Fibroblast of pulmonary artery (primary cell): ENCODE results near the gene MXD4.

ENCODE experiments used
- DNase-seq: peaks from one replicate; pipeline ENCODE4 v3.0.0-alpha.2; 2010; ENCODE audit warnings: low read depth
- H3K4me3 ChIP-seq: replicated peaks from 2 replicates; pipeline ENCODE4 v1.5.1; 2011; ENCODE audit warnings: low read depth, mild to moderate bottlenecking, control low read depth, low read length, moderate library complexity
- TF ChIP-seq, protein P1 (sequence below): IDR thresholded peaks from 2 replicates; pipeline ENCODE4 v1.5.1; 2011; ENCODE audit warnings: mild to moderate bottlenecking, control low read depth, low read length, inconsistent platforms; ENCODE audit errors: missing control alignments

The MXD4 gene

DNA sequence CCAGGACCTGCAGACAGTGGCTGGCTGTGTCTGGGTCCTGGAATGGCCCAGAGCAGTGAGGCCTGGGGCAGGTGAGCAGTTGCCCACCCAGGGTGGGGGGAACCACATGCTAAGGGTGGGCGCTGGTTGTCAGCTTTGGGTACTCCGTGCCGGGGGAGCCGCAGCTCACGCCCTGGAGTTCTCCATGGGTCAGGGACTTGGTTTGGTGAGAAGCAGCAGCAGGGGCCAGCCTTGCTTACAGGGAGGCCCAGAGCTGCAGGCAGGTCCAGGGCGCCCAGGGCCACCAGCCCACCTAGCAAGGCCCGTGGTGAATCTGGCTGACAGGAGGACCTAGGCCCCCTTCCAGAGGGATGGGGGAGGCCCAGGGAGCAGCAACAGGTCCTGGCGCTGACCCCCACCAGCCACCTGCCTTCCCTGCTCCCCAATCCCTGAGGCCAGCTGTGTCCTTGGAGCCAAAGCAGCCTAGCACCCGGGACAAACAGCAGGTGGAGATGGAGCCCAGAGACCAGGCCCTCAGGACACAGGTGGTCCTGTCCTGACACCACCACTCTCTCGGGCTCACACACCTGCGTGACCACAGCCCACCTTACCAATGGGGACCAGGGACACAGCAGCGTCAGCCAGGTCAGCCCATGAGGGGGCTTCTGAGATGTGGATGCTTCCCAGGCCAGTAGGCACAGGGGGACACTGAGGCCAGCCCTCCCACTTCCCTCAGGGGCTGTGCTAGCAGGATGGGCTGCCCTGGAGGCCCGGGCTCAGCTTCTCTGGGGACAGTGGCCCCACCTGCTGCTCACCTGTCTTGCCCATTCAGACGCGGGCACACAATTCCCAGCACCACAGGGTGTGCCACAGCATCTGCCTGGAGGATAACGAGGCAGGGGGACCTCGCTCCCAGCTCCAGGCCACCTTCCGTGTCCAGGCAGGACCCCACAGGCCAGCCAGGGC lies 3.5 kb downstream of the MXD4 start:
- TF ChIP-seq, protein P1, sequence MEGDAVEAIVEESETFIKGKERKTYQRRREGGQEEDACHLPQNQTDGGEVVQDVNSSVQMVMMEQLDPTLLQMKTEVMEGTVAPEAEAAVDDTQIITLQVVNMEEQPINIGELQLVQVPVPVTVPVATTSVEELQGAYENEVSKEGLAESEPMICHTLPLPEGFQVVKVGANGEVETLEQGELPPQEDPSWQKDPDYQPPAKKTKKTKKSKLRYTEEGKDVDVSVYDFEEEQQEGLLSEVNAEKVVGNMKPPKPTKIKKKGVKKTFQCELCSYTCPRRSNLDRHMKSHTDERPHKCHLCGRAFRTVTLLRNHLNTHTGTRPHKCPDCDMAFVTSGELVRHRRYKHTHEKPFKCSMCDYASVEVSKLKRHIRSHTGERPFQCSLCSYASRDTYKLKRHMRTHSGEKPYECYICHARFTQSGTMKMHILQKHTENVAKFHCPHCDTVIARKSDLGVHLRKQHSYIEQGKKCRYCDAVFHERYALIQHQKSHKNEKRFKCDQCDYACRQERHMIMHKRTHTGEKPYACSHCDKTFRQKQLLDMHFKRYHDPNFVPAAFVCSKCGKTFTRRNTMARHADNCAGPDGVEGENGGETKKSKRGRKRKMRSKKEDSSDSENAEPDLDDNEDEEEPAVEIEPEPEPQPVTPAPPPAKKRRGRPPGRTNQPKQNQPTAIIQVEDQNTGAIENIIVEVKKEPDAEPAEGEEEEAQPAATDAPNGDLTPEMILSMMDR, result no peak
- H3K4me3 ChIP-seq, result no peak overlapping the region

DNA sequence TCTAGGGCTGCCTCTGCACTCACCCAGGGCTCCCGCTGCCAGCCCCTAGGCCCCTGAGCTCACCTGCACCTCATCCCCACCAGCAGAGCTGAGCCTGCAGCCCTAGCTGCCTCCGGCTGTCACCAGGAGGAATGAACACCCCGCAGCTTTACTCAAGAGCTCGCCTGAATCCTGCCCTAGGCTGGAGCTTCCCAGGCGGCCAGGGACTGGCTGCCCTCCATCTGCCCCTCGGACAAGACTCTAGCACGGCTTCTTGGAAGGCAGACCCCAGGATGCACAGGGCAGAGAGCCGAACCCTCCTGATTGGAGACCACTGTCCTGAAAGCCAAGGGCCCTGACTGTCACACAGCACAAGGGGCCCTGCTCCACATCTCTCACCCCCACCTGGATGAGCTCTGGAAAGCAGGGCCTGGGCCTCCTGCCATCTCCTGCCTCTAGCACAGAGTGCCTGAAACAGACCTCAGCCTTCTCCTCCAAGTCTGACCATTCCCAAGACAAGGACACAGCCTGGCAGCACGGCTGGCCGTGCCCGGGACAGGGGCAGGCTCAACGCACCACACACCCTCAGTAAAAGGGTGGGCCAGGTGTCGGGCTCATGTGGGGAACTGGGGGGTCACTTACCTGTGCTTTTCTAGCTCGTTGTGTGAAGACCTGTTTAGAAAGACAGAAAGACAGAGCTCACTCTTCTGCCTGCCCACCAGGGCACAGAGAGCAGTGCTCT lies 4.4 kb downstream of the MXD4 start:
- TF ChIP-seq, protein P1, result no peak
- peak overlapping the region; percentile 5 for H3K4me3 ChIP-seq
- DNase-seq, result no peak

More for the DNA sequence above, 3.5 kb downstream of the MXD4 start:
- no peak for DNase-seq

DNA sequence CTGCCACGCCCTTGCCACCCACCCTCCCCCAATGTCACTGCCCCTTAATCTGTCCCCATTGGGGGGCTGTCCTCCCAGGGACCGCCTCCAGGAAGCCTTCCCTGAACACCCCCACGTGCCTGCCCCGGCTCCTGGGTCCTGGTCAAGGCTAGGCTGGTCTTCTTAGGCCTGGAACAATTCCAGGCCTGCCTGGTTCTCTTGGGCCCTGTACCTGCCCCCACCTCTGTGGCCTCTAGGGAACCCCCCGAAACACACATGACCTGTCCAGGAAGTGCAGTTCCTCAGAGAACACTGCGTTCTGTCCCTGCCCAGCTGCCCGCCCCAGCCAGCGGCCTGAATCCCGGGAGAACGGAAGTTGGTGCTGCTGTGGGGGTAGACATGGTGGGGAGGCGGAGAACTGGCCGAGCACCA lies 5.1 kb downstream of the MXD4 start:
- TF ChIP-seq, protein P1, result no peak
- no peak overlapping the region for H3K4me3 ChIP-seq
- DNase-seq, result peak; percentile 35

DNA sequence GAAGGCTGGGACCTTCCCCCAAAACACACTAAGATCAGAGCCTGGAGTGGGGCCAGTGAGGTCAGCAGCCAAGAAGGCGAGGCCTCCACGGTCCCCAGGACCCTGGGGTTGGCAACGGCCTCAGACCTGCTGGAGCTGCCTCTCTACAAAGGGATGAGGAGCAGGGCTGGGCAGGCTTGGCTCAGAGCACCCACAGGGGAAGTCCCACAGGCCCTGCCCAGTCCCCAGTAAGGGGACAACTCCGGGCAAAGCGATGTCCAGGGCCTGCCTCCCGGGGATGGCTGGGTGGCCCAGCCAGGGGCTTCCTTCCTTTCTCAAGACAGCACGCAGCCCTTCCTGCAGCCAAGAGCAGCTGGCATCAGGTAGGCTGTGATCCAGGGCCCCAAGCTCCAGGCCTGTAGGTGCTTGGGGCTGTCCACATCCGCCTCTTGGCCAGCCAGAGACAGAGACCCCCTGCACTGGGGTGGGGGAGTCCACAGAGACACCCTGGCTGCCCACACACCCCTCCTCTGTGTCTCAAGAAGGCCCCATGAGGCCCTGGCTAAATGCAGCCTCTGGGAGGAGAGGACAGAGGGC lies 5.7 kb downstream of the MXD4 start:
- H3K4me3 ChIP-seq, result no peak overlapping the region
- TF ChIP-seq, protein P1, result no peak
- peak; percentile 26 for DNase-seq

DNA sequence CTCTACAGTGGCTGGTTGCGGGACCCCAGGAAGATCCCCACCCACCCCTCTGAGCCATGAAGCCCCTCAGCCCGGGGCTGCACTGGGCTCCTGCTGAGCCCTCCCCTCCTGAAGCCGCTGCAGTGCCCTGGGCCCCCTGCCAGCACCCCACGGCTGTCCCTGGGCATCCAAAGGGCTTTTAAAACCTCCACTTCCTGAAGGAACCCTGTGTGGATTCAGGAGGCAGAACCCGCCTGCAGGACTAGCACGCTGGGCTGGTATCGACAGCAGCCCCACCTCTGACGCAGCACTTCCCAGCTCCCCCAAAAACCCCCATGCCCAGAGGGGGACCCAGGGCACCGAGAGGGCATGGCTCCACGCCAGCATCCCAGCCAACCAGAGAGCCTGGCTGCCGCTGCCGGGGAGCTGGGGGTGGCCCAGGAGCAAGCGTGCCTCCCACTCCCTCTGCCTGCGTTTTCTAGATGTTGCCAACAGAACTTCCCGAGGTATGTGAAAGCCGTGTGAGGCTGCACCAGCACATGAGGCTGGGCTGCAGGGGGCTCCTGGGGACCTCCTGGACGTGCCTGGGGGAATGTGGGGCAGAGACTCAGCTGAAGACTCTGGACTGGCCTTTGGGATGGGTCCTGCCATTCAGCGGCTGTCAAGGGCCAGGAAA lies 6.3 kb downstream of the MXD4 start:
- no peak overlapping the region for H3K4me3 ChIP-seq
- TF ChIP-seq, protein P1, result no peak
- DNase-seq, result peak; percentile 70

DNA sequence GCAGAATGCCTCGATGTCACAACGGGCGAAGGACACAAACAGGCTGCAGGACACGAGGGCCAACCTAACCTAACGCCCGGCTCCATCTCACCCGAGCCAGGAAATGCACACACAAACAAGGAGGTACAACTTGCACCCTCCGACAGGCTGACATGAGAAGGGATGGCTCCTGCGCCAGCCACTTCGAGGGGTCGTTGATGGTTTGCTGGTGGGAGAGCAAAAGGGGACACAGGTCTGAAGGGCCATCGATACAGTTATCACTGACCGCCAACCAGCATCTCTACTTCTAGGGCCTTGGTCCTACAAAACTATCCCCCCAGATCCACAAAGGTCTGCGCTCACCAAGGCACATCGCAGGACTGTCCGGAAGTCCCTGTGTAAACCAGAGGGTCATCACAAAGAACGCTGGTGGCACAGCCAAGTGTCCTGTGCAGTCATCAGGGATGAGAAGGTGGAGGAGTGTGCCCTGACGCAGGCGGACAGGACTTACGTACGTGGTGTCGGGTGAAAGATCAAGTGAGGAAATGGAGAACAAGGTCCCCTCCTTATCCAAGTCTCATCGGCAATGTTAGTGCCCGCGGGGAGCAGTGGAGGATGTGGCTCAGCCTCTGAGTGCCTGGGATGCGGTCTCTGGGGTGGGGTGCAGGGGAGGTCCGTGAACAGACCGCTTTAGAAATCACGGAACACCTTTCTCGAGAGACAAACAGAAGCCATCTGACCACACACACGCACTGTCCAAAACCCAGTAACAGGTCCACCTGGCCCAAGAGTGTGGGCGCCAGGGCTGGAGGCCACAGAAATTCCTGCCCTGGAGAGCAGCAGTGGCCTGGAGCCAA lies 7.0 kb downstream of the MXD4 start:
- TF ChIP-seq, protein P1, result no peak
- DNase-seq, result no peak
- no peak overlapping the region for H3K4me3 ChIP-seq
